SK-N-SH (cell line): ENCODE data around the gene C7. TPM values are rescaled to one million over a fixed set of nuclear protein-coding genes. Genes with fewer than 3 reads are reported as not detected.

Source experiments
- polyA plus RNA-seq, 3 experiments: library from polyadenylated mRNA; depleted of rRNA; stranded (reverse); fragments of >200 nt; gene quantifications; 2 replicates each; pipeline ENCODE4 v1.2.3, GENCODE V29; 2012
- small RNA-seq, 7 experiments: library from RNA; depleted of rRNA; stranded (forward); fragments of <200 nt; gene quantifications; one replicate each; pipeline ENCODE3, GENCODE V24; 2012

Gene C7
- polyA plus RNA-seq, 1 of the 3 experiments (the other 2 are of a cell fraction): 11.1 TPM

Small RNA genes within 50 kb of the gene (small RNA-seq; reads per million reads assigned to genes)
- gene AC114967.1 (0 reads per million in 7 experiments), gene RNU7-161P (0 reads per million in 7 experiments)

Other genes starting within 250 kb of the C7 start
- gene PTGER4, start 229.6 kb upstream of the C7 start, polyA plus RNA-seq (2012; rRNA removed): 0.06 TPM in 1 of 2 replicates, not detected in the other
- gene TTC33, start 153.5 kb upstream of the C7 start, polyA plus RNA-seq (2012; rRNA removed): 2.2 and 3.3 TPM in 2 replicates
- gene PRKAA1, start 111.1 kb upstream of the C7 start, polyA plus RNA-seq (2012; rRNA removed): 23.2 and 34.4 TPM in 2 replicates
- gene RPL37, start 74.3 kb upstream of the C7 start, polyA plus RNA-seq (2012; rRNA removed): 297 and 465 TPM in 2 replicates
- 0.03 TPM in 2 replicates for gene CARD6, start 68.1 kb upstream of the C7 start, polyA plus RNA-seq (2012; rRNA removed)
- gene MROH2B, start 161.8 kb downstream of the C7 start, polyA plus RNA-seq (2012; rRNA removed): not detected in 2 replicates